NCI-H2171 (cell line): ENCODE measurements around the gene CTPS1.

ENCODE experiments used
- DNase-seq: peaks from one replicate; lab custom pipeline; 2025; lab: John Stamatoyannopoulos, UW

CTPS1 gene

DNA sequence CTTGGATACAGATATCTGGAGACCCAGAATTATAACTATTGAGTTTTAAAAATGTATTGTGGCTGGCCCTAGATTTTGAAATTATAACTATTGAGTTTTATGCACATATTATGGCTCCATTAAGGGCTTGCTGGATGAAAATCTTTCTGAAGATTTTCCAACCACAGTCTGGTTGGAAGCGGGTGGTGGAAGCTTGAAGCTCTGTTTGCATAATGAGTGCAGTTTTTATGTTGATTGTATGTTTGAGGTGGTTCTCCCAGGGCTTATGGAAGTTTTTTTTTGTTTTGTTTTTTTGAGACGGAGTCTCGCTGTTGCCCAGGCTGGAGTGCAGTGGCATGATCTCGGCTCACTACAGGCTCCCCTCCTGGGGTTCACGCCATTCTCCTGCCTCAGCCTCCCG lies 10.1 kb upstream of the CTPS1 start:
- no peak for DNase-seq

DNA sequence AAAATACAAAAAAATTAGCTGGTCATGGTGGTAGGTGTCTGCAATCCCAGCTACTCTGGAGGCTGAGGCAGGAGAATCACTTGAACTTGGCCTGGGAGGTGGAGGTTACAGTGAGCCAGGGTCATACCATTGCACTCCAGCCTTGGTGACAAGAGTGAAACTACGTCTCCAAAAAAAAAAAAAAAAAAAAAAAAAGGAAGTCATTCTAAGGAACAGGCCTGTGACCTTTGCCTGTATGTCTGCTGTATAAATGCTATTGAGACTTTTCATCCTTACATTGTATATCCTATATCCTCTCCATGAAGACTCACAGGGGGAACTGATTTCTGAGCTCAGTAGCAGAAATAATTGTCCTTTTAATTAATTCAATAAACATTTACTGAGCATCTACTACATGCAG lies 7.5 kb upstream of the CTPS1 start:
- no peak for DNase-seq

DNA sequence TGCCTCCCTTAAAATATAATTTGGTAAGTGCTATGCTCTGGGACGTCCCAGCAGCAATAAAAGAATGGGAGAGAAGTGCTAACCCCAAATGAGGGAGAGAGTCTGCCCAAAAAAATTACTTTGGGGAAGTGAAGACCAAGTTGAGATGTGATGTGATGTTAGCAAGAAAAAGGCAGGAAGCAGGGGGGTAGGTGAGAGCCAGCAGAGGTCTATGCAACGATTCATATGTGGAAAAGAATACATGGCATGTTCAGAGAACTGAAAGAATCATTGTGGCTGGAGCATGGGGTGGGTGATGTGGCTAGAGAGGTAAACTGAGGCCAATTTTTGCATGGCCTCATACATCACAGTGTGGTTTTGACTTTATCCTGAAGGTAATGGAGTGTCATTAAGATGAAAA lies 5.6 kb upstream of the CTPS1 start:
- no peak for DNase-seq

DNA sequence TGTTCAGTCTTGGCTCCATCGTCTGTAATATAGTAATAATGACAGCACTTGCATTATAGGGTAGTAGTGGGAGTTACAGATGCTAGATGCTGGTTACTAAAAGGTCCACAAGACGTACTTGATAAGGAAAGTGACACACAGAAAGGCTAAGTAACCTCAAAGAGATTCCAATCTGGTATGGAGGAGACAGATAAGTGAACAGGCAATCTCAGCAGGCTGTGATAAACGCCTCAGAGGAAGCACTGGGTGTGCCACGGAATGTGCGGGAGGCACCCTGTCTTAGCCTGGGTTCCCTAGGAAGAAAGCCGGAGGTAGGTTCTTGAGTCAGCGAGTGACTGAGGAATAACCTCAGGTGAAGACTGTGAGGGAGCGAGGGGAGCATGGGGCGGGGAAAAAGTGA lies 4.6 kb upstream of the CTPS1 start:
- DNase-seq = no peak

DNA sequence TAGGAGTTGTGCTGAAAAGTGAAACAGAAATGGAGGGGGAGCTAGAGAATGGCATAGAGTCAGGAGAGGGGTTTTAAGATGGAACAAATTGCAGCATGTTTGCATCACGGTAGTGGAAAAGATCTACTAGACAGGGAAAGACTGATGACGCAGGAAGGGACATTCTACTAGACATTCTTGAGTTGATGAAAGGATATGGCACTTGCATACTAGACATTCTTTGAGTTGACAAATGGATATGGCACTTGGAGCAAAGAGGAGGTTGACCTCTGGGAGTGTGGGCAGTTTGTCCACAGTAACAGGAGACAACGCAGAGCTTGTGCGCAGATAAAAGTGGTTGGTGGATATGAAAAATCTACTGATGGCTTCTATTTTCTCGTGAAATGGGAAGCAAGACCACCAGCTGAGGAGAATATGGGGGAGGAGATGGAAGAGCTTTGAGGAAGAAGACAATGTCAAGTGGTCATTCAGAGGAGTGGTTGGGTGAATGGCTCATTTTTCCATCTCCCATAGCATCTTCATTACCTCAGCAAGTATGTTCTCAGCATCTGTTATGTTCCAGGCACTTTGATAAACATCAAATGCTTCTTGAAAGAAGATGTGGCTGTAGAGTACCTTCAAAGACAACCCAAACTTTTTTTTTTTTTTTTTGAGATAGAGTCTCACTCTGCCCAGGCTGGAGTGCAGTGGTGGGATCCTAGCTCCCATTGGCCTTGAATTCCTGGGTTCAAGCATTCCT lies 2.4 kb upstream of the CTPS1 start:
- DNase-seq = no peak

DNA sequence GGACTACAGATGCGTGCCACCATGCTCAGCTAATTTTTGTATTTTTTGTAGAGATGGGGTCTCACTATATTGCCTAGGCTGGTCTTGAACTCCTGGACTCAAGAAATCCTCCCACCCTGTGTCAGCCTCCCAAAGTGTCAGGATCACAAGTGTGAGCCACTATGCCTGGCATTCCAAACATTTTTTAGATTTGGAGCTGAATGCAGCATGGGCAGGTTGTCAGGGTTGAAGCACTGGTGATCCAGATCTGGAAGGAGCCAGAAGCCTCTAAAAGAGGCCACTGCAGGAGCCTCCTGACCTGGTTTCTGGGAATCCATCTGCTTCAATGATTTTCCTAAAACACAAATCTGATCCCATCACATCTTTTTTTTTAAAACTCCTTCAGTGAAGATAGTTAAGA lies 1.8 kb upstream of the CTPS1 start:
- no peak for DNase-seq

DNA sequence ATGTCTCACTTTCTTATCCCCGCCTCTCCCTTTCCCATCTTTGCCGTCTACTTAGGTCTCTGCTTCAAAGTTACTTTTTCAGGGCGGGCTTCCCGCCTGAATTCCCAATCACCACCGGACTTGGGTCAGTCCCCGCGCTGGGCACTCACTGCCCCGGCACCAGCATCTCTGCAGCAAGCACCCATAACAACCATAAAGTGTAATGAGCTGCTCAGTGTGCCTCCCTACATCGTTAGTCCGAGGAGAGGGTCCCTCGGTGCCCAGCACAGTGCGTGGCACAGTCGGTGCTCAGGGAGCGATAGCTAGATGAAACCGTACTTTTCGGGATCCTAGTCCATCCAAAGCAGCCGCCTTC lies 633 bp upstream of the CTPS1 start:
- no peak for DNase-seq

DNA sequence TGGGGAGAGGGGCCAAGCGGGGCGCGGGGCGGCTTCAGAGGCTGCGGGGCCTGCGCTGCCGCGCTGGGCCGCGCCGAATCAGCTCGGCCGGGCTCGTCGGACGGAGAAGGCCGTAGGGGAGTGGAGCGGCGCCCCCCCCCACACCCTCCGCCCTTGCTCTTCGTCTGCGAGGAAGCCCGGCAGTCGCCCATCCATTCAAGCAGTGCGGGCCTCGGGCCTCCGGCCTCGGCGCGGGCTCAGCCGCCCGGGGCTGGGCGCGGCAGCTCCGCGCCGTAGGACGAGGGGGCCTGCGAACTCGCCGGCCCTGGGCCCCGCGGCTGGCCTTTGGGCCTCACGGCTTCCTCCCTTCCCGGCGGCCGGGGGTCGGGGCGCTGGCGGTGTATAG lies 564 bp downstream of the CTPS1 start:
- DNase-seq = no peak

DNA sequence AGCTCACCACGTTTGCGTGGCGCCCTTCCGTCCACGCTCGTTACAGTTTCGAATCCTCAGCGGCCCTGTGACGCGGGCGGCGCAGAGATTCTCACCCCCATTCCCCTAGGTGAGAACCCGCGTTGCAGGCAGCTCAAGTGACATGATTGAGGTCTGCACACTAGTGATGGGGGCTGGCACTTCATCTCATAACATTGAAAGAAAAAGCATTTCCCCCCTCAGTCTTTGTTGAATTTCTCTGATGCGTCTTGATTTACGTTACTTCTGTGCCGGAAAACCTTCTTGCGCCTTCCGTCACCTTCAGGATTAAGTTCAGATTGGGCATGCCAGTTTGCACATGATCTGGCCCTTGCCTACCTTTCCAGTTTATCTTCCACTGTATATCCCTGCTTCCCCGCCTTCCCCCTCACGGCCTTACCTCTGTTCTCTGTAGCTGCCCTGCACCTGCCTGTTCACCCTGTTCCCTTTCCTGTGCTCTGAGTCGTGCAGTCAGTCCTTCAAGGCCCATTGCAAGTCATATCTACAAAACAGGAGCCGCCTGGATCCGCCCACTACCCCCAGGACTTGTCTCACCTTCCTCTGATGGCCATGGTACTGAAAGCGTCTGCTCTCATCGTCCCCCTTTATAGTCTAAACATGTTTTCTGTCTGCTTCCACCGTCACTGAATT lies 1.1 kb downstream of the CTPS1 start:
- DNase-seq = no peak

DNA sequence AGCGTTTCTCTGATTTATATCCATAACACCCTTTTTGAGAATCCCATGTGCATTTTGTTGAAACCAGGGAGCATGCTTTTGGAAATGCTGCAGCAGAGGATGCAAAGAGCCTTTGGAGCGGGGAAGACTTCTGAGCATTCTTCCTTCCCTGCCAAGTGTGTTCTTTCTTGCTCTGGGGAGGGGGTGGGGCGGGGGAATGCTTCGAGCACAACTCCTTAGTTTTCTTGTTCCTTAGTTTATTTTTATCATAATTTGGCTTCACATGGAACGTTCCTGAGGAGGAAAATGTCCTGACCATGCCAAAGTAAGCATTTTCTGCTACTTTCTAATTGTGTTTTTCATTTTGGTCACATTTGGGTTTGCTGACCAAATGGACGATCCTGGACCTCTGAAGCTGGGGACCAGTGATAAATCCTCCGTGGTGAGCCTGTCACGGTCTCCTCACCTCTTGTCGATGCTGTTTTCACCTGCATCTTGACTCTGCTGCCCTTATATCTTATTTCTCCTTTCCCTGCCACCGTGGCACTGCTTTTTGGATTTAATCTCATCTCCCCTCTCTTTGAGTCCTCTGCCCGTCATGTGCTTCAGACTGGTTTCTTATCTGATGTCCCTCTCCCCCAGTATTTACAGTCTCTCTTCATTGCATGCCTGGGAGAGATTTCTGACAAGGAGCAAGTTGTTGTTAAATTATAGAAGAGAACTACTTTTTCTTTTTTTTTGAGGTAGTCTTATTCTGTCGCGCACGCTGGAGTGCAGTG lies 2.4 kb downstream of the CTPS1 start:
- DNase-seq = no peak

DNA sequence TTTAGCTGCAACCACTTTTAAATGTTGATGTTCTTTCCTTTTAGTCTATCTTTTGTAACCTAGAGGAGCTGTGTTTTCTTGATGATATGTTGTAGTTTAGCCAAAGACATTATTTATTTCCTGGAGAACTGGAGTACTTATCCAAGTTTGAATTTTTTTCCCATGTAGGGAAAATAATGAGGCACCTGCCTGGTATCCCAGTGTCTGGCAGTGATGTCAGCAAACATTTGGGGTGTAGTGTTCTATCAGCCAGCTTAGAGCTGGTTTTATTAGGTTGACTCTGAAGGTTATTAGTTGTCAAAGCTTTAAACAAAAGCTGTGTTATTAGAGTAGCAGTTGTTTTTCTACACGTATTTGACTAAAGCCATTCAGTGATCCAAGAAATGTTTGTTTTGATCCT lies 3.2 kb downstream of the CTPS1 start:
- DNase-seq = no peak

DNA sequence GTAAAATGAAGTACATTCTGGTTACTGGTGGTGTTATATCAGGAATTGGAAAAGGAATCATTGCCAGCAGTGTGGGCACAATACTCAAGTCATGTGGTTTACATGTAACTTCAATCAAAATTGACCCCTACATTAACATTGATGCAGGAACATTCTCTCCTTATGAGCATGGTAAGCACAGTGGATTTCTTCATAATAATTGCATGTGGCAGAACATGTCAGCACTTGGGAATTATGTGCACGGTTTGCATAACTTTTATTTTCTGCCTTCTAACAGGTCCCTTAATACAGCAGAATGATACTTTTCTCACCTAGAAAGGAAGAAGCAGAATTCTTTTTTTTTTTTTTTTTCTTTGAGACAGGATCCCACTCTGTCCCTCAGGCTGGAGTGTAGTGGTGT lies 3.8 kb downstream of the CTPS1 start:
- no peak for DNase-seq

DNA sequence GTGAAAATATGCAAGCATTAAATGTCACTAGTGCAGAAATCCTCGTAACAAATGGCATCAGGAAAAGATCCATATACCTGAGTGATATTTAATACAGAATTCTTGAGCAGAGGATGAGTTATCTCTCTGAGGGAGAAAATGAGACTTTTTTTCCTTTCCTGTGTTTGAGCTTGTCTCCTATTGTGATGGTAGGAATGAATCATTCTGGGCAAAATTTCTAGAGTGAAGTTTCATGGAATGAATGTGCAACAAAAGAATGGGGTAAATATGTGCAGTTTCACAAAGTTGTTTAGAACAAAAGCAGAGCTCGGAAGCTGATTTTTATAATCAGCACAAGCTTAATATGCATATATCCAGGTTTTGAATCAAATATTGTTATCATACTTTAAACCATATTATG lies 4.6 kb downstream of the CTPS1 start:
- DNase-seq = no peak

DNA sequence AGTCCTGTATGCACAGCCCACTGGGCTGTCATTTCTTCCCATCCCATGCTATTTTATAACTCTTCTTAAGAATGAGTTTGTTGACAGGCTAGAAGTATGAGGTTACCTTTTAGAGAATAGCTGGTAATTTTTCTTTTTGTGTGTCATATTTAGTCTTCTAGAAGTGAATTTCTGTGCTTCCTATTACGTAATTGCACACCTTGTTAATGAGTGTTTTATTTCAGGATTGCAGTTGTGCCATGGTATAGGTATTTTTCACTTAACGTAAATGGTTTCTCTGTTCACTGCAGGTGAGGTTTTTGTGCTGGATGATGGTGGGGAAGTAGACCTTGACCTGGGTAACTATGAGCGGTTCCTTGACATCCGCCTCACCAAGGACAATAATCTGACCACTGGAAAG lies 5.0 kb downstream of the CTPS1 start:
- no peak for DNase-seq

DNA sequence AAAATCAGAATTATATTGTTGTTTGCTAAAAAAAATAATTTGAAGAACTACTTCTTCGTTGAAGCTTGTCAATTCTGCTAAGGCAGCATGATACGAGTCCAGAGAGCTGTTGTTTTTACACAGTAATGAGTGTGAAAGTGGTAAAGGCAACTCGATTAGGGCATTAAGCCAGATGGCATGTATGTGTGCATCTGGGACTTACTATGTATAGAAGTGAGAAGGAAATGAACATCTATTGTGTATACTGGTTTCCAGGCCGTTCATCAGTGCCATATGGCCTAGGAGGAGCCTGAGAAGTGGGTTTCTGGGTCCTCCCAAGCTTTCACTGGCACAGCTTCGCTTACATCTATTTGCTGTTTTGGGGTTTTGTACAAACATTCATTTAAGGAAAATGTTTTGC lies 5.7 kb downstream of the CTPS1 start:
- peak; percentile 82 for DNase-seq

DNA sequence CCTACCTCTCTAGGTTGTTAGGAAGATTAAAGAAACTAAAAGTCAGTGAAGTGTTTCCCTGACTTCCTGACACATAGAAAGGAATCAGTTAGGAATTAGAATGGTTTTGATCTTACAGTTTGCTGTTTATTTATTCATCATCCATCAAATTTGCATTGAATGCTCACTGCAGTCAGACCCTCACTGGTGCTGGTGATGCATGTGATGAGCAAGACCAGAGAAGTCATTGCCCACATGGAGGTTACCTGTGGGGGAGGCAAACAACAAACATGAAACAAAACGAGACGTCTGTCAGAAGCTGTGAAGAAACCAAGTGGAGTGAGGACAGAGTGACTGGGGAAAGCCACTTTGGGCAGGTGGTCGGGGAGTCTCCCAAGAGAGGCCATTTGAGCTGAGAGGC lies 6.4 kb downstream of the CTPS1 start:
- no peak for DNase-seq

DNA sequence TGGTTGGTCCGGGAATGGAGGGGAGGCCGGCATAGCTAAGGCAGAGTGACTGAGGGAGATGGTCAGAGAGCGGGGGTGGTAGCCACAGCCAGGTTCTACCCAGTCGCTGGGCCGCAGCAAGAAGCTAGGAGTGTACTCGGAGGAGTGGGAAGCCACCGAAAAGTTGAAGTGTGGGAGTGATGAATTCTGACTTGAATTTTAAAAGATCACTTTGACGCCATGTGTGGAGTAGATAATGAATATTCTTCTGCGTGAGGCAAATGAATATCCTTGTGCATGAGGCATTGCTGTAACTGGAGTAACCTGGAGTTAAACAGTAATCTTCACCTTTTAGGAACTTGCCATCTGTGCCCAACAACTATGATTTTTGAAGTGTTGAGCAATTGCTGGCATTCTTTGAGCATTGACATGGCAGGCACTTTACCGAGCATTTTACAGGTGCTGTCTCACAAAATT lies 6.9 kb downstream of the CTPS1 start:
- no peak for DNase-seq

DNA sequence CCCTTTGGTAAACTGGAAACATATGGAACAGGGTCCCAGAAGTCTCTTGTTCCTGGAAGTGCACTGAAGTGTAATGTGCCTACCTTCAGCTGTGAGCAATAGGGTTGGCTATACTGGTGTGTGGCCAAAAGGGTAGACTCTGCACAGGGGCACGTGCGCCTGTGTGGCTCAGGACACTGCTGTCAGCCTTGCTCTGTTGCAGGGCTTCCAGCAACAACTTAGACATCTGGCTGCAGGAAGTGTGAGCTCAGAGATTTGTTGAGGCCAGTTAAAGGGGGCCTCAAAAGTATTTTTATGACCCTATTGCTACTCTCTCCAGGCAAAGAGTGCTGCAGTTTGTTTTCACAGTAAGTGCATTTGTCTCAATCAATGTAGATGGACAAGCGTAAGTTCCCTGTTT lies 7.5 kb downstream of the CTPS1 start:
- no peak for DNase-seq

DNA sequence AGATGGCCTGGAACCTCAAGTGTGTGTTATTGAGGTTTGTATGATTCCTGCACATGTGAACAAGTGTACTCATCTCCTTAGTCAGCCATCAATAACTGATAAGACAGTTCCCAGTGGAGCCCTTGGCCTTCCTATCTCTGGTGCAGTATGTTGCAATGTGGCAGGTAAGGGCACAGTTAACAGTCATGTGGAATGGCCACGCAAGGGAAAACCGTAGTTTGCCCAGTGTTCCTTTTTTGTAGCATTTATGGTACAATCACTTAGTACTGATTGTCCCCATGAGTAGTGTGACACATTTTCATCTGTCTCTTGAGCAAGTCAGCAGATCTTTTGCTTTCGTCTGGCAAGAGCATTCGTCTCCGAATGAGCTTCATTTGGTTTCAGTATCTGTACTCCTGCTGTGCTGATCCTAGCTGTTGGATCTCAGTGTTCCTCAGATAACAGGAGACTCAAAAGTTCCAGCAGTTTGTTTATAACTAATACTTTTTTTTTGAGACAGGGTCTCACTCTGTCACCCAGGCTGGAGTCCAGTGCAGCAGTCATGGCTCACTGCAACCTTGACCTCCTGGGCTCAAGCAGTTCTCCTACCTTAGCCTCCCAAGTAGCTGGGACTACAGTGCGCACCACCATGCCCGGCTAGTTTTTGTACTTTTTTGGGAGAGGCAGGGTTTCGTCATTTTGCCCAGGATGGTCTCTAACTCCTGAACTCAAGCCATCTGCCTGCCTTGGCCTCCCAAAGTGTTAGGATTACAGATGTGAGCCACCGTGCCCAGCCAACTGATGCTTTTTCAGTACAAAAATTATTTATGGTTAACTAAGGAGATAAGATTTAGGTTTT lies 8.2 kb downstream of the CTPS1 start:
- no peak for DNase-seq

DNA sequence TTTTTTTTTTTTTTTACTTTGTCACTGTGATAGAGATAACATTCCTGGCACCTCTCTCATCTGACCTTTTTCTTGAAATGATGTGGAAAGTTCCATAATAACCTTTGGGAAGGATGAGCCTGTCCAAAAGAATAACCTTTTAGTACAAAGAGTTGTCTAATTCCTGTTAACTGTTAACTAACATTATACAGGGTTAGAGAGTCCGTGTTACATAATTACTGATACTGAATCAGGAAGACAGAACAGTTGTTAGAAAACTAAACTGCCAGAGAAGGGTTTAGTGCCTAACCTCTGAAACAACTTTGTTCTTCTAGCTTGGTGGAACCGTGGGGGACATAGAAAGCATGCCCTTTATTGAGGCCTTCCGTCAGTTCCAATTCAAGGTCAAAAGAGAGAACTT lies 8.8 kb downstream of the CTPS1 start:
- DNase-seq = no peak

DNA sequence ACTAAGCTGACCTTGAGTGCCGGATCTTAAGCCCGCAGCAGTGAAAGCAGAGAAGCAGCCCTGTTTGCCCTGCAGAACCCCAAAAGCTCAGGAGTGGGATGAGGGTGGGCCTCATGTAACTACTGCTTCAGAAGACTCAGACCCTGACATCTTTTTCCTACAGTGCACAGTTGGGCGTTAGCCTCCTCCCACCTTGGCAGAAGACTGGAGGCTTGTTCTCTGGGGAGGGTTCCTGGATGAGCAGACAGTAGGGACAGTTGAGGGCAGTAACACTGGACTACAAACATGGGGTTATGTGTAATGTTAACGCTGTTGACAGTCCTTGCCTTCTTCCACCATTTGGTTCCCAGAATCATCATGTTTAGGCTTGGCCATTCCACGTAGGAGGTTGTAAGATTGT lies 9.6 kb downstream of the CTPS1 start:
- no peak for DNase-seq

DNA sequence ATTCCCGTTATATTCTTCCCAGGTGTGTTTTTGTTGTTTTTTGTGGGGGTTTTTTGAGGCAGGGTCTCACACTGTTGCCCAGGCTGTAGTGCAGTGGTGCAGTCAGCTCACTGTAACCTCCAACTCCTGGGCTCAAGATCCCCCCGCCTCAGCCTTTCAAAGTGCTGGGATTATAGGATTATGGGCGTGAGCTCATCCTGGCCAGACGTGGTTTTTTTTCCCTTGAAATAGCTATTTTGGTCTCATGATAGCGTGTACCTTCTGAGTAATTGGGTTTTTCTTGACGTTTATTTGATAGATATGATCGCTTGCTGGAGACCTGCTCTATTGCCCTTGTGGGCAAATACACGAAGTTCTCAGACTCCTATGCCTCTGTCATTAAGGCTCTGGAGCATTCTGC lies 17.6 kb downstream of the CTPS1 start:
- DNase-seq = no peak

DNA sequence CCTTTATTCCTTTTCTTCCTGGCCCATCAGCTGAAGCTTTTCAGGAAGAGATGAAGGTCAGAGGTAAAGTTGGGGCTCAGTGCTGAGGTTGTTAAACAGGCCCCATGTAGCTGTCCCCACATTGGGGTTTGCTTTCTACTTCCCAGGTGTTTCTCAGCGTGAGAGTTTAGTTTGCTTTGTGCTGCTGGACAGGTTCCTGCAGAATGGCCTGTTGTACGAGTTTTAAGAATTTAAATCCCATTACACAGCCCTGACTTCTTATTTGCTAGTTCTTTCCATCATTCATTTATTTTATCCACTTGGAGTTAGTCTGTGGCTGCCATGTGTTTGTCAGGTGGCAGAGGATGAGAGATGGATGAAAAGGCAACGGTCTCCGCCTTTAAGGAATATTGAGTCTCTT lies 19.2 kb downstream of the CTPS1 start:
- DNase-seq = no peak
